BE2C (cell line): Measurements from ENCODE around the gene RFX8.
A peak's percentile ranks its signal among the peaks of the same experiment; 100 is the strongest.

Source experiments
- DNase-seq: peaks from one replicate; pipeline ENCODE4 v3.0.0-alpha.2; 2020
- H3K27me3 ChIP-seq: fragments of 250-450 bp; sonication (Bioruptor Pico); 2 replicates; pipeline ENCODE4 v1.5.1; 2020; ENCODE audit warnings: mild to moderate bottlenecking
- H3K36me3 ChIP-seq: fragments of 250-450 bp; sonication (Bioruptor Pico); 2 replicates; pipeline ENCODE4 v1.5.1; 2020; ENCODE audit warnings: mild to moderate bottlenecking
- H3K4me1 ChIP-seq: fragments of 250-450 bp; sonication (Bioruptor Pico); 2 replicates; pipeline ENCODE4 v1.5.1; 2020
- H3K4me3 ChIP-seq: 2 replicates; pipeline ENCODE4 v1.5.1; 2011; ENCODE audit warnings: low read depth, low read length
- H3K9me3 ChIP-seq: fragments of 250-450 bp; sonication (Bioruptor Pico); 2 replicates; pipeline ENCODE4 v1.5.1; 2020
- CTCF ChIP-seq: IDR thresholded peaks from 2 replicates; pipeline ENCODE4 v1.5.1; 2012; ENCODE audit warnings: mild to moderate bottlenecking, low read depth, low read length

The RFX8 gene

GRCh38 chr2:101496279-101496678 lies 21.4 kb upstream of the RFX8 start:
- H3K36me3 ChIP-seq: no peaks in the 10 kb centered on the region

GRCh38 chr2:101492936-101493473 lies 18.1 kb upstream of the RFX8 start:
- Histone ChIP-seq H3K36me3 (no peaks in the 10 kb centered on the region), H3K4me1 (no peaks in the 10 kb centered on the region), H3K27me3 (no peaks in the 10 kb centered on the region), H3K4me3 (no peak overlapping the region), H3K9me3 (no peaks in the 10 kb centered on the region)
- TF ChIP-seq CTCF: no peak
- DNase-seq: no peak

More at GRCh38 chr2:101496279-101496678, 21.4 kb upstream of the RFX8 start:
- no peak for TF ChIP-seq CTCF
- H3K27me3 ChIP-seq: no peaks in the 10 kb centered on the region
- no peak overlapping the region for H3K4me3 ChIP-seq
- DNase-seq: peak; percentile 38
- H3K4me1 ChIP-seq: no peaks in the 10 kb centered on the region
- H3K9me3 ChIP-seq: no peaks in the 10 kb centered on the region

GRCh38 chr2:101486994-101487393 lies 12.1 kb upstream of the RFX8 start:
- DNase-seq: no peak
- no peak for TF ChIP-seq CTCF
- no peaks in the 10 kb centered on the region for H3K36me3 ChIP-seq
- no peaks in the 10 kb centered on the region for H3K4me1 ChIP-seq
- no peaks in the 10 kb centered on the region for H3K27me3 ChIP-seq
- no peaks in the 10 kb centered on the region for H3K9me3 ChIP-seq
- H3K4me3 ChIP-seq: no peak overlapping the region

GRCh38 chr2:101486258-101486701 lies 11.4 kb upstream of the RFX8 start:
- Histone ChIP-seq H3K36me3 (no peaks in the 10 kb centered on the region), H3K9me3 (no peaks in the 10 kb centered on the region)

GRCh38 chr2:101485856-101486255 lies 10.9 kb upstream of the RFX8 start:
- Histone ChIP-seq H3K9me3 (no peaks in the 10 kb centered on the region), H3K27me3 (no peaks in the 10 kb centered on the region), H3K4me3 (no peak overlapping the region), H3K4me1 (no peaks in the 10 kb centered on the region), H3K36me3 (no peaks in the 10 kb centered on the region)
- no peak for DNase-seq
- no peak for TF ChIP-seq CTCF

More at GRCh38 chr2:101486258-101486701, 11.4 kb upstream of the RFX8 start:
- no peak for DNase-seq
- no peak for TF ChIP-seq CTCF
- Histone ChIP-seq H3K27me3 (no peaks in the 10 kb centered on the region), H3K4me1 (no peaks in the 10 kb centered on the region), H3K4me3 (no peak overlapping the region)

- Histone ChIP-seq H3K9me3 (no peaks in the 10 kb centered on the region), H3K27me3 (no peaks in the 10 kb centered on the region), H3K36me3 (no peaks in the 10 kb centered on the region), H3K4me3 (no peak overlapping the region), H3K4me1 (no peaks in the 10 kb centered on the region)
- TF ChIP-seq CTCF: no peak
- no peak for DNase-seq
Observed at GRCh38 chr2:101480764-101481163, 5.9 kb upstream of the RFX8 start.
